CD4-positive, alpha-beta memory T cell (primary cell): ENCODE data around the gene NOS1AP. TPM values are rescaled to one million over a fixed set of nuclear protein-coding genes. Genes with fewer than 3 reads are reported as not detected.

Source experiments
- CTCF ChIA-PET: fragments of 350-600 bp; sonication (Branson Sonifier 250); formaldehyde crosslinking; loops from one replicate; lab custom pipeline; 2021; ENCODE audit warnings: inconsistent platforms; ENCODE audit not compliant: partially characterized antibody; lab: Charles Lee
- POLR2A ChIA-PET: fragments of 350-600 bp; sonication (Branson Sonifier 250); formaldehyde crosslinking; loops from one replicate; lab custom pipeline; 2021; ENCODE audit not compliant: partially characterized antibody; lab: Charles Lee
- DNase-seq, 5 donors: peaks; one replicate each; pipeline versions ENCODE4 v3.0.0 to v3.0.0-alpha.2; 2020 to 2022; ENCODE audit warnings: mixed read lengths in 1 of 5
- H3K27ac ChIP-seq: one replicate; pipeline ENCODE4 v1.7.0; 2013; ENCODE audit warnings: low read depth, low read length
- H3K27me3 ChIP-seq: 2 replicates; pipeline ENCODE4 v1.7.0; 2013; ENCODE audit warnings: mild to moderate bottlenecking, low read length, moderate library complexity; ENCODE audit not compliant: insufficient read depth
- H3K36me3 ChIP-seq: 2 replicates; pipeline ENCODE4 v1.7.0; 2013; ENCODE audit warnings: mild to moderate bottlenecking, low read length, moderate library complexity; ENCODE audit not compliant: insufficient read depth
- H3K4me1 ChIP-seq: 2 replicates; pipeline ENCODE4 v1.7.0; 2013; ENCODE audit warnings: mild to moderate bottlenecking, low read length, moderate library complexity; ENCODE audit not compliant: insufficient read depth
- H3K4me3 ChIP-seq, 2 donors: one replicate each; pipeline ENCODE4 v1.7.0; 2013; ENCODE audit warnings: low read length in 2 of 2, mild to moderate bottlenecking in 1 of 2
- H3K9me3 ChIP-seq, 2 donors: one replicate each; pipeline ENCODE4 v1.7.0; 2013; ENCODE audit warnings: low read length in 2 of 2, control low read depth in 1 of 2; ENCODE audit not compliant: control insufficient read depth in 1 of 2
- H3K27ac Mint-ChIP-seq, 7 donors: one replicate each; pipeline ENCODE4 v1.8.0; 2020 to 2021; ENCODE audit warnings: mixed read lengths in 7 of 7, mild to moderate bottlenecking in 6 of 7, inconsistent platforms in 3 of 7, moderate library complexity in 3 of 7
- H3K27me3 Mint-ChIP-seq, 2 donors: one replicate each; pipeline ENCODE4 v1.8.0; 2020 to 2021; ENCODE audit warnings: mixed read lengths in 2 of 2
- H3K36me3 Mint-ChIP-seq, 2 donors: one replicate each; pipeline ENCODE4 v1.8.0; 2020 to 2021; ENCODE audit warnings: mixed read lengths in 2 of 2, inconsistent platforms in 1 of 2, mild to moderate bottlenecking in 1 of 2
- H3K4me1 Mint-ChIP-seq, 4 donors: one replicate each; pipeline ENCODE4 v1.8.0; 2020 to 2021; ENCODE audit warnings: mixed read lengths in 4 of 4, mild to moderate bottlenecking in 1 of 4
- H3K4me3 Mint-ChIP-seq, 8 donors: one replicate each; pipeline ENCODE4 v1.8.0; 2020 to 2021; ENCODE audit warnings: mixed read lengths in 8 of 8, mild to moderate bottlenecking in 7 of 8, moderate library complexity in 6 of 8, inconsistent platforms in 3 of 8
- H3K9me3 Mint-ChIP-seq, 8 donors: one replicate each; pipeline ENCODE4 v1.8.0; 2020 to 2021; ENCODE audit warnings: mixed read lengths in 8 of 8, mild to moderate bottlenecking in 5 of 8, inconsistent platforms in 3 of 8, moderate library complexity in 1 of 8
- intact Hi-C: fragments of 100-400 bp; cut with micrococcal nuclease; formaldehyde crosslinking; loops from one replicate; pipeline ENCODE4 v1.15.1; 2023
- polyA plus RNA-seq, 2 donors: library from polyadenylated mRNA; unstranded; fragments of 300-500 nt; fragmentation: Illumina TruSeq; gene quantifications; one replicate each; pipeline ENCODE4 v1.2.3, GENCODE V29; 2021
- total RNA-seq, 2 experiments: library from RNA; stranded (reverse); gene quantifications; one replicate each; pipeline ENCODE4 v1.2.3, GENCODE V29; 2021

Gene NOS1AP
- total and polyA plus RNA-seq, 4 experiments from 2014 or later: not detected

DNA sequence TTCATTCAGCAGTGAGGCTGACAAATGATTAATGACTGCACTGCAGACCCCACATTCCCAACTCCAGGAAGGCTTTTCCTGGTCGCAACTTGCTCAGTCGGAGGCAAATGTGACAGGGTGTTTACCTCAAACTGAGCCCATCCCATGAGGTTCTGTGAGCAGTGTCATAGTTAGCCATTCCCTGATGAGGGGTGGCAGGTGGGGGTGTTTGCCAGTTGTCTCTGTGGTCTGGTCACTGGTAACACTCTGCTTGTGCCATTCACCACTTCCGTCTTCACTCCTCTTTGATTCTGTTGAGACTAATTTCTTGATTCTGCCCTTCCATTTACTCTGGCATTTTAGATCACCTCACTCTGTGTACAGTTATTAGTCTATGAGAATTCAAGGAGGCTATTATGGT is 73.5 kb downstream of the NOS1AP start:
- intact Hi-C loops: no loop called here
- no peaks in the 10 kb centered on the region for H3K27me3 ChIP-seq
- H3K4me1 Mint-ChIP-seq: no peaks in the 10 kb centered on the region
- H3K4me3 Mint-ChIP-seq: no peak overlapping the region
- H3K4me1 ChIP-seq: no peaks in the 10 kb centered on the region
- H3K27ac Mint-ChIP-seq: no peak overlapping the region
- H3K27me3 Mint-ChIP-seq: peaks cover 19 to 31% of the 10 kb centered on the region in 2 donors
- CTCF ChIA-PET: no interaction called here
- peaks cover 0 to 2% (median 0%) of the 10 kb centered on the region in 8 donors for H3K9me3 Mint-ChIP-seq
- no peaks in the 10 kb centered on the region for H3K36me3 Mint-ChIP-seq
- no peaks in the 10 kb centered on the region for H3K36me3 ChIP-seq
- H3K9me3 ChIP-seq: no peaks in the 10 kb centered on the region
- H3K27ac ChIP-seq: no peak overlapping the region
- POLR2A ChIA-PET: no interaction called here
- H3K4me3 ChIP-seq: no peak overlapping the region
- no peak for DNase-seq

DNA sequence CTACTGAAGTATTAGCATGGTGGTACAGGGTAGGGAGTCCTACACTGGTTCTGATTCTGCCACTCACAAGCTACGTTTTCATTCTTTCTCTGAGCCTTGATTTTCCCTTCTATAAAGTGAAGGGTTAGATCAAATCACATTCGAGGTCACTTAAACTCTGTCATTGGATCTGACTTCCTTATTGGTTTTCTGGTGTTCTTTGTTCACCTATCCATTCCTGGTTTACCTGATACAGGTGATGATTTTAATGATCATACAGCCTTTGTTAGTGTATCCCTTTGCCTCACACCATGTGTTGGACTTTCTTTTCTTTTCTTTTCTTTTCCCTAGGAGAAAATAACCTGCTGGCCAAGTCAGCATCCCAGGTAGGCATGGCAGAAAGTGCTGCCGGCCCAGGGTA is 74.8 kb downstream of the NOS1AP start:
- H3K27me3 Mint-ChIP-seq: peaks cover 17 to 32% of the 10 kb centered on the region in 2 donors
- no peak overlapping the region for H3K27ac ChIP-seq
- no peak for DNase-seq
- intact Hi-C loops: no loop called here
- CTCF ChIA-PET: no interaction called here
- no peaks in the 10 kb centered on the region for H3K9me3 ChIP-seq
- peaks cover 0 to 2% (median 0%) of the 10 kb centered on the region in 8 donors for H3K9me3 Mint-ChIP-seq
- no peaks in the 10 kb centered on the region for H3K4me1 Mint-ChIP-seq
- POLR2A ChIA-PET: no interaction called here
- H3K36me3 ChIP-seq: no peaks in the 10 kb centered on the region
- H3K27me3 ChIP-seq: no peaks in the 10 kb centered on the region
- no peak overlapping the region for H3K4me3 ChIP-seq
- no peaks in the 10 kb centered on the region for H3K4me1 ChIP-seq
- H3K27ac Mint-ChIP-seq: no peak overlapping the region
- H3K4me3 Mint-ChIP-seq: no peak overlapping the region
- no peaks in the 10 kb centered on the region for H3K36me3 Mint-ChIP-seq

DNA sequence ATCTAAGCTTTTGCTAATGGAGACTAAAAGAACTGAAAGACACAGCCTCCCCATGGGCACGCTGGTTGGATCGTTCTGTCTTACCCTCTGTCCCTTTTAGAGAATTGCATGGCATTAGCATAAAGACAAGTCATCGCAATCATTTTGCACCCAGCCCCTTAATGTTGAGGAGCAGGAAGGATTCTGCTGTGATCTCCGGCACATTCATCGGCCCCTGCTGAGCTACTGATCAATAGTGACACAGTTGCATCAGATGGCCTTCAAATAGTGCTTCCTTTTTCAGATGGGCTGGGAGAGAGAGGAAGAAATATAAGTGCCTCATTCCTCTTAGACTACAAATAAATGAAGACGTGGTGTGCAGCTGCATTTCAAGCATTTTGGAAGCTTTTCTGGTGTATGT is 75.4 kb downstream of the NOS1AP start:
- no peaks in the 10 kb centered on the region for H3K36me3 ChIP-seq
- peaks cover 15 to 30% of the 10 kb centered on the region in 2 donors for H3K27me3 Mint-ChIP-seq
- H3K9me3 Mint-ChIP-seq: peaks cover 0 to 2% (median 0%) of the 10 kb centered on the region in 8 donors
- intact Hi-C loops: no loop called here
- no peak overlapping the region for H3K27ac ChIP-seq
- H3K27me3 ChIP-seq: no peaks in the 10 kb centered on the region
- peaks cover 0 to 2% (median 0%) of the 10 kb centered on the region in 4 donors for H3K4me1 Mint-ChIP-seq
- H3K4me3 Mint-ChIP-seq: no peak overlapping the region
- H3K4me1 ChIP-seq: no peaks in the 10 kb centered on the region
- no peak overlapping the region for H3K4me3 ChIP-seq
- H3K36me3 Mint-ChIP-seq: no peaks in the 10 kb centered on the region
- DNase-seq: peak in 1 of 5 donors; percentile 32
- no peak overlapping the region for H3K27ac Mint-ChIP-seq
- ChIA-PET CTCF (no interaction called here), POLR2A (no interaction called here)
- H3K9me3 ChIP-seq: no peaks in the 10 kb centered on the region

DNA sequence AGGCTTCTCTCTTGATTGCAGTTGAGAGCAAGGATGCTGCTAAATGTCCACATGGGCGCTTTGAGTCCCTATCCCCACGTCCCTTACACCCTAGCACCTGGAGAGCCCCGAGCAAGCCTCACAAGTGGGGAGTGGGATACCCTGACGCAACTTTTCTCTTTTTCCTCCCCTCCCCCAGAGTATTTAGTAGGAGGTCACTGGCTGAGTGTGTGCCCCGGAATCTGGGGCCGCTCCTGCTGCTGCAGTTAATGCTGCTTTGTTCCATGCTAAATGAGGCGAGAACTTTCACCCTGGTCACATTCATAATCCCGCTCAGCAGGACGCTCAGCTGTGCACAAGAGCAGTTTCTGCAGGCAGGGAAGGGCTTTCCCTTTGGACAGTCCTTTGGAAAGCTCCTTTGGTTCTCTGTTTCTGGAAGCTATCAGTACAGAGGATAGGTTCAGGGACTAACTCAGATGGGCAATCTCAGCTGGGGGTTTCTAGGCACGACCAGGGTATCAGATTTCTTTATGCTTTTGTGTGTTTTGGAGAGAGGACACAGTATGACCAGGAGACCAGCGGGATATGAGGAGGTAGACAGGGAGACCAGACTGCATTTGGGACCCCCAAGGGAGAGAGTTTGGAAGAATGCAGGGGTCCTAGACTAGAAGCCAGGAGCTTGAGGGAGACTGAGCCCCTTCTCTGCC is 75.9 kb downstream of the NOS1AP start:
- H3K36me3 Mint-ChIP-seq: no peaks in the 10 kb centered on the region
- Histone ChIP-seq H3K9me3 (no peaks in the 10 kb centered on the region), H3K4me3 (no peak overlapping the region), H3K36me3 (no peaks in the 10 kb centered on the region), H3K27ac (no peak overlapping the region), H3K4me1 (no peaks in the 10 kb centered on the region), H3K27me3 (no peaks in the 10 kb centered on the region)
- ChIA-PET POLR2A (no interaction called here), CTCF (no interaction called here)
- peaks cover 15 to 28% of the 10 kb centered on the region in 2 donors for H3K27me3 Mint-ChIP-seq
- intact Hi-C loops: no loop called here
- no peak for DNase-seq
- peaks cover 0 to 2% (median 0%) of the 10 kb centered on the region in 4 donors for H3K4me1 Mint-ChIP-seq
- no peak overlapping the region for H3K27ac Mint-ChIP-seq
- H3K9me3 Mint-ChIP-seq: peaks cover 0 to 2% (median 0%) of the 10 kb centered on the region in 8 donors
- no peak overlapping the region for H3K4me3 Mint-ChIP-seq

DNA sequence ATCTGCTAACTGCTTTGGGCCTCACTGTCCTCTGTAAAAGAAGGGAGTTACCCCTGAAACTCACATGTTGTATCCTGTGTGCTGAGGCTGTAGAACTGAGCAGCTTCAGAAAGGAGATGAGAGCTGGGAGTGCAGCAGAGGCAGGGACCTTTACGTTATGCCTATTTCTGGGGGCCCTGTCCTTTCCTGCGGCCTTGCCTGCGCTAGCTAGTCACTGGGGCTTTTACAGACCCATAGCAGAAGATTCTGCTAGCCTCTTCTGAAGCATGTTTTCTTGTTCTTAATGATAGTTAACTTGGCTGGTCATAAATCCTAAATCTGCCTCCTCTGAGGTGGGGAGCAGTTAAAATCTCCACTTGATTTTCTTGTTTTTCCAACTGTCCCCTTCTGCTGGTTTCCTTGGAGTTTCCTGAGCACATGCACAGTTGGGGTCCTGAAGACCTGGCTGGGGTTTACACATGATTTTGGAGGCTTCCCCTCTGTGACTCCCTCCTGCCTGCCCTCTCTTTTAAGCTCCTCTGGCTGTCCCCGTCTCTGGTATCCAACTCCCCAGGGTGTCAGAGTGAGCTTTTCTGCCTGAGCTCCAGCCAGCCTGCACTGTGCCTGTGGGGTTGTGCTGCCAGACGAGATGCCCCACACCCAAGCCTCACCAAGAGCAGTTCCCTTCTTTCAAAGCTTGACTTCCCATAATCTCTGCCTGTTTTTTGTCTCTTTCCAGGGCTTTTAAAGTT is 76.6 kb downstream of the NOS1AP start:
- no peak for DNase-seq
- Mint-ChIP-seq H3K4me3 (no peak overlapping the region), H3K27ac (no peak overlapping the region), H3K4me1 (peaks cover 0 to 2% (median 0%) of the 10 kb centered on the region in 4 donors), H3K9me3 (peaks cover 0 to 7% (median 0%) of the 10 kb centered on the region in 8 donors), H3K36me3 (no peaks in the 10 kb centered on the region), H3K27me3 (peaks cover 15 to 24% of the 10 kb centered on the region in 2 donors)
- H3K36me3 ChIP-seq: no peaks in the 10 kb centered on the region
- POLR2A ChIA-PET: no interaction called here
- intact Hi-C loops: no loop called here
- H3K9me3 ChIP-seq: no peaks in the 10 kb centered on the region
- CTCF ChIA-PET: no interaction called here
- H3K27me3 ChIP-seq: no peaks in the 10 kb centered on the region
- H3K4me3 ChIP-seq: no peak overlapping the region
- no peak overlapping the region for H3K27ac ChIP-seq
- H3K4me1 ChIP-seq: no peaks in the 10 kb centered on the region

DNA sequence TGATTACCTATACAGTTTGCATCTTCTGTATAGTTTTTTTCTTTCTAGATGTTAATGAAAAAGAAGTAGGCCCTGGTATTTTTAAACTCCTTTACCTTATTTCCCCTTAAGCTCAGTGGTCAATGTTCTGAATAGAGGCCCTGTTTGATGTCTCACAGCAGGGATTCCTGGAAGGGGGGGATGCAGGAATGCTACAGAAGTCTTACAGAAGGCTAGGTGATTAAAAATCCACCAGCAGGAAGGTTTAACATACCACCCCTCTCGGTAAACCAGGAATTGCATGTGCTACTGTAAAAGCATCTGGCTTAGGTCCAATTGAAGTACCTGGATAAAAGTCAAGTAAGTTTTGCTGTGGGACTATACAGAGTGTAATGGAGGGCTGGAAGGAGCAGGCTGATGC is 78.3 kb downstream of the NOS1AP start:
- Histone ChIP-seq H3K27ac (no peak overlapping the region), H3K4me3 (no peak overlapping the region), H3K27me3 (peaks cover 5% of the 10 kb centered on the region), H3K4me1 (no peaks in the 10 kb centered on the region), H3K36me3 (no peaks in the 10 kb centered on the region), H3K9me3 (no peaks in the 10 kb centered on the region)
- DNase-seq: no peak
- POLR2A ChIA-PET: no interaction called here
- peaks cover 6 to 15% of the 10 kb centered on the region in 2 donors for H3K27me3 Mint-ChIP-seq
- no peak overlapping the region for H3K4me3 Mint-ChIP-seq
- CTCF ChIA-PET: no interaction called here
- peaks cover 0 to 8% (median 0%) of the 10 kb centered on the region in 8 donors for H3K9me3 Mint-ChIP-seq
- intact Hi-C loops: no loop called here
- H3K27ac Mint-ChIP-seq: no peak overlapping the region
- H3K36me3 Mint-ChIP-seq: no peaks in the 10 kb centered on the region
- peaks cover 0 to 3% (median under 1%) of the 10 kb centered on the region in 4 donors for H3K4me1 Mint-ChIP-seq

DNA sequence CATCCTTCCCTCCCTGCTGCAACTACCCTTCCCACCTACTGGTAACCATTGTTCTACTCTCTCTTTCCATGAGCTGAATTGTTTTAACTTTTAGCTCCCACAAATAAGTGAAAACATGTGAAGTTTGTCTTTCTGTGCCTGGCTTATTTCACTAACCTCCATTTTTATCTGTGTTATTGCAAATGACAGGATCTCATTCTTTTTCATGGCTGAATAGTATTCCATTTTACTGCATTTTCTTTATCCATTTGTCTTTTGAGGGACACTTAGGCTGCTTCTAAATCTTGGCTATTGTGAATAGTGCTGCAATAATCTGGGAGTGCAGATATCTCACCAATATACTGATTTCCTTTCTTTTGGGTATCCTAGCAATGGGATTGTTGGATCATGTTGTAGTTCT is 80.6 kb downstream of the NOS1AP start:
- intact Hi-C loops: no loop called here
- Histone ChIP-seq H3K9me3 (no peaks in the 10 kb centered on the region), H3K27me3 (peaks cover 5% of the 10 kb centered on the region), H3K36me3 (no peaks in the 10 kb centered on the region), H3K4me1 (no peaks in the 10 kb centered on the region), H3K4me3 (no peak overlapping the region), H3K27ac (no peak overlapping the region)
- no peak overlapping the region for H3K4me3 Mint-ChIP-seq
- ChIA-PET CTCF (no interaction called here), POLR2A (no interaction called here)
- no peak overlapping the region for H3K27ac Mint-ChIP-seq
- H3K36me3 Mint-ChIP-seq: no peaks in the 10 kb centered on the region
- peaks cover 3 to 12% of the 10 kb centered on the region in 2 donors for H3K27me3 Mint-ChIP-seq
- peaks cover 0 to 3% (median under 1%) of the 10 kb centered on the region in 4 donors for H3K4me1 Mint-ChIP-seq
- DNase-seq: no peak
- peaks cover 0 to 8% (median 0%) of the 10 kb centered on the region in 8 donors for H3K9me3 Mint-ChIP-seq
